Measurements from ENCODE around the gene CDC7.

DNA sequence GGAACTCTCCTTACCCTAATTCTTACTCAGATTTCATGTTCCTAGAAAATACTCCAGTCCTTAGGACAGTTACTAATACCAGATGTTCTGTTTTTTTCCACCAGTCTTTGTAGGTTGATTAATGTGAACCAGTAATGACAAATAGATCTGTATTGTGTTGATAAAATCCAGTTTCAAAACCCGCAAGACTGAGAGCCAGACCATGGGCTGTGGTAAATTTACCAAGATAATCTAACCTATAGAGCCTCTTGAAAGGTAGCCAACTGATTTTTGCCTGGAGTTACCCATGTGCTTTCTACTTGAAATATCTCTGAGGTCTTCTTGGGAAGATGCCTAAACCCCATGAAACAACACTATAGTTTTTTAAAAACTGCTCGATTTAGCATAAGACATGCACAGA is 46.5 kb upstream of the CDC7 start:
- TF ChIP-seq CTCF (IDR thresholded peaks at IDR 0.05): no peak
- TF ChIP-seq POLR2A (IDR thresholded peaks at IDR 0.05; ENCODE audit: low read depth): no peak
- no peak for TF ChIP-seq POLR2AphosphoS5 (IDR thresholded peaks at IDR 0.05)

All from esophagus muscularis mucosa (tissue), 3 donors.